GM19099 (cell line): ENCODE results near the gene NBEAL1.

Source experiments
- POLR2A ChIP-seq: IDR thresholded peaks from 3 replicates; pipeline ENCODE4 v1.6.1; 2011; ENCODE audit warnings: low read depth; ENCODE audit not compliant: insufficient read length; ENCODE audit errors: extremely low read depth

The NBEAL1 gene

DNA sequence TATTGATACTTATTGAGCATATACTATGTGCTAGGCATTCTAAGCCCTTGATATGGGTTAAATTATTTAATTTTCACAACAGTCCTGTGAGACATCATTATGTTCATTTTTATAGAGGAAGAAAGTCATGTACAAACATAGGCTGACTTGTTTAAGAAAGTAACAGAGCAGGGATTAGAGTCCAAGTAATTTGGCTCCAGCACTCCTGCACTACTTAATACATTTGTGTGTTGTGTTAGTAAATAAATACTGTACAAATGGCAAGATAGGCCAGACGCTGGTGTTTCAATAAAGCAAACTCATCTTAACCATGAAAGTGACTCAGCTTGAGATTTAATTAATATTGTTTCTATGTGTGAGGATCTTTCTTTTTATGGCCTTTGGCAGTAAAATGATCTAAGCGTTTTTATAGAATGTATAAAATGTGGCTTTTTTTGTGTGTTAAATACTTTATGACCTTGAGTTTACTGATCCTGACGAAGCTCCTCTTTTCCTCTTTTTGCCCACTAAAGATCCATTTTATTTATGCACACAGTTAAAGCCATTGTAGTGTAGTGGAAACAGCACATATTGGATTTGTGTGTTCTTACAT lies 21.3 kb downstream of the NBEAL1 start:
- no peak for TF ChIP-seq POLR2A

DNA sequence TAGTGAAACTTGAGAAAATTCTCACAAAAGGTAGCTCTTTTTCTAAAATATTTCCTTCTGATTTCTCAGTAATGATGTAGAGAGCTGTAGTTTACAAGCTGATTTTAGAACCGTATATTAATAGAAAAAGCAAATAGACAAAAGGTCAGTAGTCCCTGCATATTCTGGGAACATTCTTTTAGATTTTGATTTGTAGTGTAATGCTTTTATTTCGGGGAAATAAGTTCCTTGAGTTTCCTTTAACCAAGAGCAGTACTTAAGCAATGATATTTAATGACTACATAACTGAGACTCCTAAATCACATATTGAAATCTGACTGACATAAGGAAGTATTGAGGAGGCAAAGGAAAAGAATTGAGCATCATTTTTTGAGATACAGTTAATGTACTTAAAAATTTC lies 22.4 kb downstream of the NBEAL1 start:
- no peak for TF ChIP-seq POLR2A

DNA sequence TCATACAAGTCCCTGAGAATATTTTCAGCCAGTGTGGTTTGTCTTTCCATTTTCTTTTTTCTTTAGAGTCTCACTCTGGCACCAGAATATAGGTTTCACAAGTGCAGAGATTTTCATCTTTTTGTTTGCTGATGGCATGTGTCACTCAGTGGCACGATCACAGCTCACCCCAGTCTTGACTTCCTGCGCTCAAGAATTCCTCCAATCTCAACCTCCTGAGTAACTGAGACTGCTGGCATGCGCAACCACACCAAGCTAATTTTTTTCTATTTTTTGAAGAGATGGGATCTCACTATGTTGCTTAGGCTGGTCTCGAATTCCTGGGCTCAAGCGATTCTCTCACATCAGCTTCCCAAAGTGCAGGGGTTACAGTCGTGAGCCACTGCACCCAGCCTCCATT lies 23.9 kb downstream of the NBEAL1 start:
- TF ChIP-seq POLR2A = no peak

DNA sequence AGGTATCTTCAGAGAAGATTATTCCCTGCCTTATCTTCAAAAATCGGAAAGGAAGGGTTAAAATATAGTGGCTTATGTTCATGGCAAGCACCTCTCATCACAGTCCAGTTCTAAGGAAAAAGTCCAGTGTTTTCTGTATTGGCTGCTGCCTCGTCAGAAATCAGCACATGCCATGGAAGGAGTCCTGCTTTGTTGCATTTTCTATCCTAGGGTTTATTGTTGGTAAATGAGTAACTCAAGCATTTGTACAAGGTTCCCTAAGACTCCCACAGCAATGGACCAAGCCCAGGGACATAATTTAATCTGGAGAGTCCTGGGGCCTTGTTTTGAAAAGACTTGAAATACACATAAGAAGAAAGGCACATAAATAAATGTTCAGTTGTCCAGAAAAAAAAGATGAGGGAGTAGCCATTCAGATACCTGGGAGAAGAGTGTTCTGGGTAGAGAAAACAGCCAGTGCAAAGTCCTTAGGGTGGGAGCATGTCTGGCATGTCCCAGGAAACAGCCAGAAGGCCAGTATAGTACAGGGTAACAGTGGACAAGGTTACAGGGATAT lies 26.4 kb downstream of the NBEAL1 start:
- no peak for TF ChIP-seq POLR2A

DNA sequence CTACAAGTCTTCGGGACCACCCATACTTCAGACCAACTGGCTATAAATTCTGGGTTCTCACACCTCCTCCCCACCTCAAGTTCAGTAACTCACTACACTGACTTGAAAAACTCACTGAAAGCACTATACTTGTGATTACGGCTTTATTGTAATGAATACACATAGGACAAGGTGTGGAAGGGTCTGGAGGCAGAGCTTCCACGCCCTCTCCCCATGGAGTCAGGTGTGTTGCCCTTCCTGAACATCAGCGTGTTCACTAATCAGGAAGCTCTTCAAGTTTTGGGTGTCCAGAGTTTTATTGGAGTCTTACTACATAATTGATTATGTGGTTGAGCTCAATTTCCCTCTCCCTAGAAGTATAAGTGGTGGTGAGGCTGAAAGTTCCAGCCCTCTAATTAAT lies 27.5 kb downstream of the NBEAL1 start:
- TF ChIP-seq POLR2A = no peak

DNA sequence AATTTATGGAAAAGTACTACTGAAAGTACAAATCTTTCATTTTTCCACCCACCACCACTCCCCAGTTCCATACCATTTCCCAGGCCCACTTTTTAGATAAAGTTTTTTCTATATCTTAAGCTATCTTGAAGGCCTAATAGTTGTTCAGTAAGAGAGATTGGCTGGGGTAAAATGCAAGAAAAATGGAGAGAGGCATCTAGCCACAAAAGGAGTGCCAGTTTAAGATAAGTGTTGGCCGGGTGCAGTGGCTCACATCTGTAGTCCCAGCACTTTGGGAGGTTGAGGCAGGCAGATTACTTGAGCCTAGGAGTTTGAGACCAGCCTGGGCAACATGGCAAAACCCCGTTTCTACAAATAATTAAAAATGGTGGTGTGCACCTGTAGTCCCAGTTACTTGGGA lies 28.6 kb downstream of the NBEAL1 start:
- TF ChIP-seq POLR2A = no peak

DNA sequence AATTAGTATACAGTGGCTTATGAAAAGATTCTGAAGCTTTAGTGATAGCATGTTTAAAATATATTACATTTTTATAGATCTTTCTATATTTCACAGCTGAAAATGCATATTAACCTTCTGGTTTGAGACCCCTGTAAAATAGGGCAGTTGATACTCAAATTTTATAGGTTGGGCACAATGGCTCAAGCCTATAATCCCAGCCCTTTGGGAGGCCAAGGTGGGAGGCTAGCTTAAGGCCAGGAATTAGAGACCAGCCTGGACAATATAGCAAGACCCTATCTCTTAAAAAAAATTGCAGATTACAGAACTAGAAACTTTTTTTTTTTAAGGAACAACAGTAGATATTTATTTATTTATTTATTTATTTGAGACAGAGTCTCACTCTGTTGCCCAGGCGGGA lies 31.2 kb downstream of the NBEAL1 start:
- no peak for TF ChIP-seq POLR2A

DNA sequence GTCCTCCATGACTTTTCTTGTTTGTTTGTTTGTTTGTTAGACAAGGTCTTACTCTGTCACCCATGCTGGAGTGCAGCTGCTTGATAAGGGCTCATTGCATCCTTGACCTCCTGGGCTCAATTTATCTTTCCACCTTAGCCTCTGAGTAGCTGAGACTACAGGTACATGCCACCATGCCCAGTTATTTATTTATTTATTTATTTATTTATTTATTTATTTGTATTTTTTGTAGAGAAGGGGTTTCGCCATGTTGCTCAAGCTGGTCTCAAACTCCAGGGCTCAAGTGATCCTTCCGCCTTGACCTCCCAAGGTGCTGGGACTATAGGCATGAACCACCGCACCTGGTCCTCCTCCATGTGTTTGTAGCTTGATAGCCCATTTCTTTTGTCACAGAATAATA lies 37.9 kb downstream of the NBEAL1 start:
- TF ChIP-seq POLR2A = no peak

DNA sequence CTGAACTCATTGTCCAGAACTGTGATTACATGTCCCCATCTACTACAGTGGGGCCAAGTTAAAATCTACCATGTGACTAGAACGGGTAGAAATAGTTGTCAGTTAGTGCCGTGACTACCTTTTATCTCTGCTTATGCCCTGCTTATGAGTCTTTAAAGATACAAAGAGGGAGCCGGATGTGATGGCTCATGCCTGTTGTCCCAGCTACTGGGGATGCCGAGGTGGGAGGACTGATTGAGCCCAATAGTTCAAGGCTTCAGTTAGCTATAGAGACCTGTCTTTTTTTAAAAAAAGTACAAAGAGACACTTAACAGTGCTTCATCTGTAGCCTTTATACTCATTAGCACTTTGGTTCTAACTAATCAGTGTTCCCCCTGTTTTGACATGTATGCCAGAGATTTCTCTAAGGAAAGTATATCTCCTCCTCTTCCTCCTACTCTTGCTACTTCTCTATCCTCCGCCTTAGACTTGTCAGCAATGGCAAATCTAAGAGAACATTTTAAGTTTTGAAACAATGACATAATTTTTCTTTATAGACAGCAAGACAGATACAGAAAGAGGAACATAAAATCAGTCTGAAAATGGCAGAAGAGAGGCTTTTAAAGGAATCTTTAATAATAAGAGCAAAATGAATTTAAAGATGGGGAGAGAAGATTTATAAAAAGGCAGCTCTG lies 45.0 kb downstream of the NBEAL1 start:
- TF ChIP-seq POLR2A = no peak

DNA sequence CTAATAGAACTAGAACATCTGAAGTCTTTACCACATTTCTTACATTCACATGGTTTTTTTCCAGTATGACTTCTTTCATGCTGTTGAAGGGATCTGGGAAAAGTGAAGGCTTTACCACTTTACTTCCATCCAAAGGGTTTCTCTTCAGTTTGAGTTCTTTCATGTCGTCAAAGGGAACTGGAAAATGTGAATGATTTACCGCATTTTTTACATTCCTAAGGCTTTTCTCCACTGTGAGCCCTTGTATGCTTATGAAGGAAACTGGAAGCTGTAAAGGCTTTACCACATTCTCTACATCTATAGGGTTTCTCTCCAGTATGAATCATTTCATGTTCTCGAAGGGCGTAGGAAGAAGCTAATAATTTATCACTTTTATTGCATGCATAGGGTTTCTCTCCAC lies 46.7 kb downstream of the NBEAL1 start:
- no peak for TF ChIP-seq POLR2A

DNA sequence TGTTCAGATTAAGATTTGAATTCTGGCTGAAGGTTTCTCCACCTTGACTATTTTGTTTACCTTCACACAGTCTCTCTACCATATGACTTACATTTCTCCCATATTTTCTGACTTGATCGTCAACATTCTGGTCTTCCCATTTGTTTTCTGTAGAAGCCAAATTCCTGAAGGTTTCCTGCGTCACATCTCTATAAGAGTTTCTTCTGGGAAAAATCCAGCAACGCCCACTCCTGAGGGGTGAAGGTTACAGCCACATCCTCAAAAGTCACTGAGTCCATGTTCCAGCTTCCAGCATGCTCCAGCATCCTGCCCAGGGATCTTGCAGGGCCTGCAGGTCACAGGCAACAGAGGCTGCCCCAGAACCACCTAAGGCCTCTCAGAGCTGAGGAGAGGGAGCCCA lies 47.5 kb downstream of the NBEAL1 start:
- no peak for TF ChIP-seq POLR2A

DNA sequence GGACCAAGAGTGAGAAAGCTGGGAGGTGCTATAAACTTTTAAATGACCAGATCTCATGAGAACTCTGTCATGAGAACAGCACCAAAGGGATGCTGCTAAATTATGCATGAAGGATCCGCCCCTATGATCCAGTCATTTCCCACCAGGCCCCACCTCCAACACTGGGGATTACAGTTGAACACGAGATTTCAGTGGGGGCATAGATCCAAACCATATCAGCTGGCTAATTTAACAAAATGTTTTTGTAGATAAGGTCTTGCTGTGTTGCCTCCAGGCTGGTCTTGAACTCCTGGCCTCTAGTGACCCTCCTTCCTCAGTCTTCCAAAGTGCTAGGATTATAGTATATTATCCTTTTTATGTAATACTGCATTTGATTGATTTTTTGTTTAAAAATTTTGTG lies 56.0 kb downstream of the NBEAL1 start:
- no peak for TF ChIP-seq POLR2A

DNA sequence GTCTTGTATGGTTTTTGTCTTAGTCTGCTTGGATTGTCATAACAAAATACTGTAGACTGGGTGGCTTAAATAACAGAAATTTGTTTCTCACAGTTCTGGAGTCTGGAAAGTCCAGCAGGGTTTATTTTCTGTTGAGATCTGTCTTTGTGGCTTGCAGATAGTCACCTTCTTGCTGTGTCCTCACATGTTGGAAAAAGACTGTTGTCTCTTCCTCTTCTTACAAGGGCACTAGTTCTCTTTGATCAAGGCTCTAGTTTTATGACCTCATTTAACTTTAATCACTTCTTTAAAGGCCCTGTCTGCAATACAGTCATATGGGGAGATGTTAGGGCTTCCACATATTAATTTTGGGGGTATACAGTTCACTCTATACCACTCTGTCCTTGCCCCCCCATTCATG lies 56.5 kb downstream of the NBEAL1 start:
- TF ChIP-seq POLR2A = no peak

DNA sequence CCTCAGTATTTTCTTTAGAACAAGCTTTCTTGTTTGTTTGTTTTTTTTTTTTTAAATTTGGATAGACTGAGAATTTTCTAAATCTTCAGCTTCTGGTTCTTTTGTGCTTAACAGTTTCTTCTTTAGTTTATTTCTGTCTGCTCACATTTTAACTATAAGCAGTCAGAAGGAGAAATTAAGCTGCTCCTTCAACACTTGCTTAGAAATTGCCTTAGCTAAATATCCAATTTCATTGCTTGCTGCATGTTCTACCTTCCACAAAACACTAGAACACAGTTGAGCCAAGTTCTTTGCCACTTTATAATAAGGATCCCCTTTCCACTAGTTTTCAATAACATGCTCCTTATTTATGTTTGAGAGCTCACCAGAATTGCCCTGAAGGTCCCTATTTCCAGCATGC lies 57.7 kb downstream of the NBEAL1 start:
- TF ChIP-seq POLR2A = no peak

DNA sequence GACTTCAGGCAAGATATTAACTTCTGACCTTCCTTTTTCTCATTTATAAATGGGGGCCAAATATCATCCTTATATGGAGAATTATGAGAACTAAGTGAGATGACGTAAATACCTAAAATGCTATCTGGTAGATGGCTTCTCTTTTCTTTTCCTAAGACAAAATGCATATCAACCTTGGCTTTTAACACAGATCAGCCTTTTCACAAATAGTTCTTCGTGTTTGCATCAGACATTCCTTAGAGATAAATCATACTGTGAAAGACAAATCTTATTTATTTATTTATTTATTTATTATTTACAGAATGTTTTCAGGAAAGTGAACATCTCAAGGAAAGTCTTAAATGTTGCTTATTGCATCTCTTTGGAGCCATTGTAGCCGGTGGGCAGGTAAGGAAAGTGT lies 62.8 kb downstream of the NBEAL1 start:
- TF ChIP-seq POLR2A = no peak

DNA sequence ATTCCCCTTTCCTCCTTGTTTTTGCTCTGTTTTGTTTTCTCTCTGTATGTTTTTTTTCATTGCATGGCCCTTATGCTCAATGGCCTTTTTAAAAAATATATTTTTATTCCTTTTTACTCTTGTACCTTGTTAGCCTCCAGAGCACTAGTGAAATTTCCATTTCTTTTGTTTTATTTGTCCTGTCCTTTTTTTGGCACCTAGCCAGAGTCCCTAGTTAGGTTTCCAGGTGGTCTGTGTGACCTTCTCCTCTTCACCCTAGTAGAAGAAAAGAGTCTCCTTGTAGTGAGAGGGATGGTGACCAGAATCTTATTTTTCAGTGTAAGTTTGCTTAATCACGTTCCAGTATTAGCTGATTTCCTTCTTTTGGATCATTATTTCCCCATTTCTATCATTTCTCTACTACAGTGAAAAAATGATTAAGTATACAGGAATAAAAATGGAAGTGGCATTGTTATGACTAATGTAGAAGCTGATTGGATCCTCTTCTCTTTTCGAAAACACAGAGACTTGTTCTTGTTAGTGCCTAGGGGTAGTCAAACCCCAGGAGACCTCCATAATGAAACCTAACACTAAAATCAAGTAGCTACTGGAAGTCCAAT lies 65.9 kb downstream of the NBEAL1 start:
- TF ChIP-seq POLR2A = no peak
